SK-N-MC (cell line): ENCODE measurements around the gene GPX4.

Experiments used
- EZH2 ChIP-seq: fragments of 200-600 bp; sonication (generic); IDR thresholded peaks from one replicate; pipeline ENCODE4 v1.6.1; 2017; ENCODE audit warnings: antibody characterized with exemption
- POLR2AphosphoS5 ChIP-seq: IDR thresholded peaks from 2 replicates; pipeline ENCODE4 v1.6.1; 2012; ENCODE audit warnings: mild to moderate bottlenecking, low read depth, low read length, borderline replicate concordance

- no peak for TF ChIP-seq EZH2
- no peak for TF ChIP-seq POLR2AphosphoS5
These were observed 35.5 kb upstream of the GPX4 start for GRCh38 chr19:1068009-1069001.
